Limb (tissue), 2 donors: ENCODE data around the gene KATNB1.
"Not testable (repeated sequence)": the region's sequence is repeated elsewhere in the genome, so short reads cannot be mapped to it uniquely, and the experiment has no call there.

ENCODE experiments used
- DNase-seq, 2 donors: peaks; one replicate each; pipeline ENCODE4 v3.0.0-alpha.2; 2016; ENCODE audit errors: extremely low spot score in 2 of 2

The KATNB1 gene

GRCh38 chr16:57700781-57701551 is 34.6 kb upstream of the KATNB1 start:
- DNase-seq = no peak

- DNase-seq = no peak
Measured at GRCh38 chr16:57701759-57702371, 33.7 kb upstream of the KATNB1 start.

GRCh38 chr16:57703416-57704010 is 32.1 kb upstream of the KATNB1 start:
- DNase-seq = no peak

GRCh38 chr16:57704011-57704904 is 31.3 kb upstream of the KATNB1 start:
- DNase-seq = no peak

GRCh38 chr16:57704905-57705852 is 30.4 kb upstream of the KATNB1 start:
- DNase-seq = no peak

- no peak for DNase-seq
Measured at GRCh38 chr16:57706717-57707116, 28.9 kb upstream of the KATNB1 start.

GRCh38 chr16:57707331-57707730 is 28.2 kb upstream of the KATNB1 start:
- no peak for DNase-seq

GRCh38 chr16:57708168-57708567 is 27.4 kb upstream of the KATNB1 start:
- DNase-seq = no peak

- no peak for DNase-seq
Measured at GRCh38 chr16:57709663-57710062, 25.9 kb upstream of the KATNB1 start.

GRCh38 chr16:57711346-57711745 is 24.2 kb upstream of the KATNB1 start:
- no peak for DNase-seq

- no peak for DNase-seq
Measured at GRCh38 chr16:57711993-57712392, 23.6 kb upstream of the KATNB1 start.

GRCh38 chr16:57712569-57712968 is 23.0 kb upstream of the KATNB1 start:
- DNase-seq = not testable (repeated sequence)

- no peak for DNase-seq
Measured at GRCh38 chr16:57713596-57713995, 22.0 kb upstream of the KATNB1 start.

- DNase-seq = no peak
Measured at GRCh38 chr16:57714047-57714446, 21.5 kb upstream of the KATNB1 start.

- peak in 1 of 2 donors; percentile 62 for DNase-seq
Measured at GRCh38 chr16:57720142-57720575, 15.4 kb upstream of the KATNB1 start.

GRCh38 chr16:57721356-57722209 is 14.0 kb upstream of the KATNB1 start:
- DNase-seq = no peak

GRCh38 chr16:57722210-57722499 is 13.4 kb upstream of the KATNB1 start:
- DNase-seq = no peak

GRCh38 chr16:57722651-57723050 is 12.9 kb upstream of the KATNB1 start:
- DNase-seq = no peak

- DNase-seq = no peak
Measured at GRCh38 chr16:57723170-57723569, 12.4 kb upstream of the KATNB1 start.

- no peak for DNase-seq
Measured at GRCh38 chr16:57724531-57724930, 11.0 kb upstream of the KATNB1 start.
